PC-9 (cell line): Measurements from ENCODE around the gene MMP2.

Experiments used
- CTCF ChIP-seq: fragments of 200-600 bp; sonication (generic); conservative IDR thresholded peaks from 2 replicates; pipeline ENCODE4 v1.6.1; 2017; ENCODE audit warnings: mixed run types, antibody characterized with exemption, mild to moderate bottlenecking, moderate library complexity
- EZH2 ChIP-seq: fragments of 200-600 bp; sonication (generic); IDR thresholded peaks from 2 replicates; pipeline ENCODE4 v1.8.0; 2017; ENCODE audit warnings: antibody characterized with exemption, low read depth

GRCh38 chr16:55489956-55490265, 10.9 kb downstream of the MMP2 start:
- TF ChIP-seq CTCF, result no peak
- TF ChIP-seq EZH2, result no peak
